Measurements from ENCODE around the gene MYO7B. TPM values are rescaled to one million over a fixed set of nuclear protein-coding genes. Genes with fewer than 3 reads are reported as not detected.
"Not testable (repeated sequence)": the region's sequence is repeated elsewhere in the genome, so short reads cannot be mapped to it uniquely, and the experiment has no call there.

MYO7B gene
- total RNA-seq, 6 donors from 2014 or later: 1.2 to 6.1 (median 3.1) TPM

DNA sequence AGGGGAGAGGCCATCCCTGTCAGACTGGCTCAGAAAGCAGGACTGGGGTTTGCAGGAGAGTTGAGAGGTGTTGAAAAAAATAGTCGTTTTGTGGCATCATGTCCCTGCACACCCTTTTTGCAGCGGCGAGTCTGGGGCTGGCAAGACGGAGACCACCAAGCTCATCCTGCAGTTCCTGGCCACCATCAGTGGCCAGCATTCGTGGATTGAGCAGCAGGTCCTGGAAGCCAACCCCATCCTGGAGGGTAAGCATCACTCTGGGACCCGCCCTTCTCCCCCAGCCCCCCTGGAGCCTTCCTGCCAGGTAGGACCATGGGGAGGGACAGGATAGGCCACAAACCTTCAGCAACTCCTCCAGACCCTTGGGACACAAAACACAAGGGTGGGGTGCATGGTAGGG lies 34.2 kb downstream of the MYO7B start:
- no peaks in the 10 kb centered on the region for H3K36me3 ChIP-seq
- H3K27ac ChIP-seq: no peak overlapping the region
- H3K27me3 ChIP-seq: no peaks in the 10 kb centered on the region
- TF ChIP-seq POLR2A (IDR thresholded peaks at IDR 0.05) (no peak), POLR2AphosphoS5 (IDR thresholded peaks at IDR 0.05) (no peak), EP300 (IDR thresholded peaks at IDR 0.05) (no peak)
- TF ChIP-seq, protein P1, sequence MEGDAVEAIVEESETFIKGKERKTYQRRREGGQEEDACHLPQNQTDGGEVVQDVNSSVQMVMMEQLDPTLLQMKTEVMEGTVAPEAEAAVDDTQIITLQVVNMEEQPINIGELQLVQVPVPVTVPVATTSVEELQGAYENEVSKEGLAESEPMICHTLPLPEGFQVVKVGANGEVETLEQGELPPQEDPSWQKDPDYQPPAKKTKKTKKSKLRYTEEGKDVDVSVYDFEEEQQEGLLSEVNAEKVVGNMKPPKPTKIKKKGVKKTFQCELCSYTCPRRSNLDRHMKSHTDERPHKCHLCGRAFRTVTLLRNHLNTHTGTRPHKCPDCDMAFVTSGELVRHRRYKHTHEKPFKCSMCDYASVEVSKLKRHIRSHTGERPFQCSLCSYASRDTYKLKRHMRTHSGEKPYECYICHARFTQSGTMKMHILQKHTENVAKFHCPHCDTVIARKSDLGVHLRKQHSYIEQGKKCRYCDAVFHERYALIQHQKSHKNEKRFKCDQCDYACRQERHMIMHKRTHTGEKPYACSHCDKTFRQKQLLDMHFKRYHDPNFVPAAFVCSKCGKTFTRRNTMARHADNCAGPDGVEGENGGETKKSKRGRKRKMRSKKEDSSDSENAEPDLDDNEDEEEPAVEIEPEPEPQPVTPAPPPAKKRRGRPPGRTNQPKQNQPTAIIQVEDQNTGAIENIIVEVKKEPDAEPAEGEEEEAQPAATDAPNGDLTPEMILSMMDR (IDR thresholded peaks at IDR 0.05): no peak
- no peaks in the 10 kb centered on the region for H3K9me3 ChIP-seq
- 74 to 91% methylated on average over 5 to 6 of the region's 6 CpGs for WGBS, 2 donors
- H3K4me1 ChIP-seq: no peaks in the 10 kb centered on the region
- DNase-seq: no peak
- no peak for ATAC-seq (ENCODE audit: low FRiP score in 2 of 2)
- H3K4me3 ChIP-seq: no peak overlapping the region

DNA sequence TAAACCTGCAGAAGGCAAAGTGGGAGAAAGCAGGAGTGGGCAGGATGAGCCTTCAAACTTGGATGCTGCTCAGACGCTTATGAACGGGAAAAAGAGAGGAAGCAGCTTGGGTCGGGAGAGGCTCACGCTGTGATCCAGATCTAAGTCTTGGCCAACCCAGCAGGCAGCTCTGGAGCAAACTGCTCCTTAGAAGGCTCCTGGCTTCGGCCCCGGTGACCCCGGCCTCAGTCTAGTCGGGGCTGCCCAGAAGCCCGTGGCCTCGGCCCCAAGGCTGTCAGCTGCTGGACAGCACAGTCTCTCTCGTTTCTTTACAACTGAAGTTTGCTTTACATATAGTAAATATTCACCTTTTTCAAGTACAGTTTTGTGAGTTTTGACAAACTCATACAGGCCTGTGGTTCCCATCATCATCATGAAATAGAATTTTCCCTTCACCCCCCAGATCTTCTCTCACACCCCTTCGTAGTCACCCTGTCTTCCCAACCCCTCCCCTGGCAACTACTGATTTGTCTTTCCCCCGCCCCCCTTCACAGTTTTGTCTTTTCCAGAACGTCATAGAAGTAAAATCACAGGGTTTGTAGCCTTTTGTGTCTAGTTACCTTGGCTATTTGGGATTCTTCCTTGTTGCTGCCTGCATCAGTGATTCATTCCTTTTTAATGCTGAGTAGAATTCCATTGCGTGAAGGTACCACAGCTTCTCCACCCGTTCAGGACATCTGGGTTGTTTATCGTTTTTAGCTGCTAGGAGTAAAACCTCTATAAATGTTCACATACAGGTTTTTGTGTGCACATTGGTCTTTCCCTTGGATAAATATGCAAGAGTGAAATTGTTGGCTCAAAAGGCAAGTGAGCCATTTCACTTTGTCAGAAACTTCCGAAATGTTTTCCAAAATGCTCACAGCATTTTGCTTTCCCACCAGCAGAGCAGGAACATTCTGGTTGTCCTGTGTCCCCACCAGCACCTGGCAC lies 35.1 kb downstream of the MYO7B start:
- no peak for TF ChIP-seq EP300 (IDR thresholded peaks at IDR 0.05)
- no peak for TF ChIP-seq POLR2A (IDR thresholded peaks at IDR 0.05)
- TF ChIP-seq, protein P1 (IDR thresholded peaks at IDR 0.05): no peak
- no peak for TF ChIP-seq POLR2AphosphoS5 (IDR thresholded peaks at IDR 0.05)
- Histone ChIP-seq H3K4me3 (no peak overlapping the region), H3K4me1 (no peaks in the 10 kb centered on the region), H3K36me3 (no peaks in the 10 kb centered on the region), H3K27ac (no peak overlapping the region), H3K27me3 (no peaks in the 10 kb centered on the region), H3K9me3 (no peaks in the 10 kb centered on the region)
- WGBS, 2 donors: 63 to 68% methylated on average over 18 of the region's 18 CpGs
- ATAC-seq (ENCODE audit: low FRiP score in 2 of 2) (peak in 1 of 2 donors; percentile 63), DNase-seq (peak; percentile 20 to 84)

DNA sequence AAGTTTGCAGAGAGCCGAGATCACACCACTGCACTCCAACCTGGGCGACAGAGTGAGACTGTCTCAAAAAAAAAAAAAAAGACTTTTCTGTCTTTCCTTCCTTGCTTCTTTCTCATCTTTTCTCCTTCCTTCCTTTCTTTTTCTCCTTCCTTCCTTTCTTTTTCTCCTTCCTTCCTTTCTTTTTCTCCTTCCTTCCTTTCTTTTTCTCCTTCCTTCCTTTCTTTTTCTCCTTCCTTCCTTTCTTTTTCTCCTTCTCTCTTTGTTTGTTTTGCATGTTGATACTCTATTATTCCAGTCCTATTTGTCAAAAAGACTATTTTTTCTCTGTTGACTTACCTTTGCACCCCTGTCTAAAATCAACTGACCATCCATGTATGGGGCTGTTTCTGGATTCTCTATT lies 36.9 kb downstream of the MYO7B start:
- H3K4me1 ChIP-seq; H3K36me3 ChIP-seq; ATAC-seq (ENCODE audit: low FRiP score in 2 of 2); H3K4me3 ChIP-seq; H3K9me3 ChIP-seq; H3K27me3 ChIP-seq; H3K27ac ChIP-seq; DNase-seq: not testable (repeated sequence)
- 88 to 96% methylated on average over 2 of the region's 2 CpGs for WGBS, 2 donors

DNA sequence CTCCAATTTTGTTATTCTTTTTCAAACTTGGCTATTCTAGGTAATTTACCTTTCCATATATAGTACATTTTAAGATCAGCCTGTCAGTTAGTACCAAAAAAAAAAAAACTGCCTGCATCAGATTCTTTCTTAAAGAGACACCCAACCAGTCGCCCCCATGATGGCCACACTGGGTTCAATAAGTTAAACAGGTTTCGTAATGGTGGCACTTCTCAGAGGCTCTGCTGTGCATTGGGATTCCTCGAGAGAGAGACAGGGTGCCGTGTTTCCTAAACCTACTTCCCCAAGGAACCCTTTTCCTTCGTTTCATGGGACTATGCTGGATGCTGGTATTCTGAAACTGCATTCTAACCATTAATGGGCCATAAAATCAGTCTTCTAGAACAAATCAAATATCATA lies 37.4 kb downstream of the MYO7B start:
- 84 to 86% methylated on average over 5 of the region's 5 CpGs for WGBS, 2 donors
- no peak overlapping the region for H3K4me3 ChIP-seq
- no peaks in the 10 kb centered on the region for H3K27me3 ChIP-seq
- no peak for ATAC-seq (ENCODE audit: low FRiP score in 2 of 2)
- TF ChIP-seq EP300 (IDR thresholded peaks at IDR 0.05) (no peak), POLR2AphosphoS5 (IDR thresholded peaks at IDR 0.05) (no peak), POLR2A (IDR thresholded peaks at IDR 0.05) (no peak)
- TF ChIP-seq, protein P1 (IDR thresholded peaks at IDR 0.05): no peak
- H3K27ac ChIP-seq: no peak overlapping the region
- no peak for DNase-seq
- H3K4me1 ChIP-seq: peaks cover 0 to 5% (median 2%) of the 10 kb centered on the region in 4 donors
- H3K9me3 ChIP-seq: no peaks in the 10 kb centered on the region
- no peaks in the 10 kb centered on the region for H3K36me3 ChIP-seq

DNA sequence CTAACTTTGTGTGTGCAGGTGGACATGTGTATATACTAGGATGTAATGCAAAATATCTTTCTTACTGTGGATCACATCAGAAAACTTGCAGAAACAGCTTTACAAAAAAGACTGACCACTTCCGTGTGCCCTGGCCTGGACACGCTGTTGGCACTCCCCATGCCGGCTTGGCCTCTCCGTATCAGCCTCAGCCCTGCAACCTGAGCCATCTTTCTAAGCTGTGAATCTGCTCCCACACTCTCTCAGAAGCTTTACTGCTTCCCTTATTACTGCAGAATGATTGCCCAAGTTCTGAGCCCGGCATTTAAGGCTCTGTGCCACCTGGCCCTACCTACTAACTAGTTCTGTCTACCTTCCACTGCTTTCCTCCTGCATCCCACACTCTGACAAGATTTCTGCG lies 37.8 kb downstream of the MYO7B start:
- Histone ChIP-seq H3K4me1 (peaks cover 0 to 5% (median 2%) of the 10 kb centered on the region in 4 donors), H3K4me3 (no peak overlapping the region), H3K9me3 (no peaks in the 10 kb centered on the region), H3K36me3 (no peaks in the 10 kb centered on the region), H3K27ac (no peak overlapping the region), H3K27me3 (no peaks in the 10 kb centered on the region)
- DNase-seq (peak in 1 of 2 donors; percentile 10), ATAC-seq (ENCODE audit: low FRiP score in 2 of 2) (no peak)
- TF ChIP-seq, protein P1 (IDR thresholded peaks at IDR 0.05): no peak
- TF ChIP-seq EP300 (IDR thresholded peaks at IDR 0.05): no peak
- TF ChIP-seq POLR2A (IDR thresholded peaks at IDR 0.05): no peak
- TF ChIP-seq POLR2AphosphoS5 (IDR thresholded peaks at IDR 0.05): no peak
- WGBS, 2 donors: 96 to 97% methylated on average over 6 of the region's 6 CpGs

Measured in upper lobe of left lung (tissue), 6 donors.